HG03139 (cell line): ENCODE results near the gene GAA.

Source experiments
- ATAC-seq: cut with Tn5 transposase; IDR thresholded peaks from one replicate; pipeline ENCODE4 v1.9.1; 2021; ENCODE audit not compliant: unreplicated experiment

GAA gene

GRCh38 chr17:80101011-80101945 is at the start of gene GAA:
Gene GAA, plus strand, starts transcription at chr17:80101581. Its CDS starts 3,006 bp downstream, at chr17:80104587.
- ATAC-seq: peak; percentile 57

GRCh38 chr17:80051681-80052080 is 49.7 kb upstream of the GAA start:
- ATAC-seq: no peak

GRCh38 chr17:80053102-80053501 is 48.3 kb upstream of the GAA start:
- ATAC-seq: no peak

GRCh38 chr17:80055597-80055996 is 45.8 kb upstream of the GAA start:
- no peak for ATAC-seq

- ATAC-seq: no peak
Measured at GRCh38 chr17:80058311-80058955, 42.9 kb upstream of the GAA start.

GRCh38 chr17:80060644-80061043 is 40.7 kb upstream of the GAA start:
- no peak for ATAC-seq

- ATAC-seq: no peak
Measured at GRCh38 chr17:80061421-80061820, 40.0 kb upstream of the GAA start.

GRCh38 chr17:80063830-80064585 is 37.4 kb upstream of the GAA start:
- ATAC-seq: no peak

- ATAC-seq: no peak
Measured at GRCh38 chr17:80064696-80065095, 36.7 kb upstream of the GAA start.

- no peak for ATAC-seq
Measured at GRCh38 chr17:80065478-80066170, 35.8 kb upstream of the GAA start.

- ATAC-seq: no peak
Measured at GRCh38 chr17:80067393-80067986, 33.9 kb upstream of the GAA start.

- no peak for ATAC-seq
Measured at GRCh38 chr17:80068301-80069222, 32.8 kb upstream of the GAA start.

- no peak for ATAC-seq
Measured at GRCh38 chr17:80070375-80071115, 30.8 kb upstream of the GAA start.

- ATAC-seq: no peak
Measured at GRCh38 chr17:80071116-80071841, 30.1 kb upstream of the GAA start.

GRCh38 chr17:80072410-80072809 is 29.0 kb upstream of the GAA start:
- no peak for ATAC-seq

GRCh38 chr17:80080081-80080480 is 21.3 kb upstream of the GAA start:
- no peak for ATAC-seq

GRCh38 chr17:80081596-80081995 is 19.8 kb upstream of the GAA start:
- ATAC-seq: no peak
